G401 (cell line): ENCODE data around the gene CLPX. TPM values are rescaled to one million over a fixed set of nuclear protein-coding genes. Genes with fewer than 3 reads are reported as not detected.
"Not testable (repeated sequence)": the region's sequence is repeated elsewhere in the genome, so short reads cannot be mapped to it uniquely, and the experiment has no call there.

Experiments used
- DNase-seq: peaks from one replicate; pipeline ENCODE4 v3.0.0-alpha.2; 2015; ENCODE audit warnings: low spot score
- in situ Hi-C: cut with HindIII; loops from 2 replicates; pipeline ENCODE4 v1.10.0; 2016; ENCODE audit warnings: low sequenced_read_pairs, mixed read lengths
- total RNA-seq: library from RNA; depleted of rRNA; stranded (reverse); fragments of >200 nt; shearing (Covaris generic); gene quantifications from 2 replicates; pipeline ENCODE4 v1.2.3, GENCODE V29; 2014

CLPX gene
- total RNA-seq, 1 experiment from 2014 or later = 29.8 TPM

- in situ Hi-C loops = no loop called here
- DNase-seq = no peak
Observed at GRCh38 chr15:65208647-65209046, 23.5 kb upstream of the CLPX start.

GRCh38 chr15:65207280-65207840 is 22.2 kb upstream of the CLPX start:
- in situ Hi-C loops = no loop called here
- no peak for DNase-seq

- DNase-seq = no peak
- in situ Hi-C loops = no loop called here
Observed at GRCh38 chr15:65206750-65207149, 21.6 kb upstream of the CLPX start.

GRCh38 chr15:65204931-65205660 is 20.0 kb upstream of the CLPX start:
- in situ Hi-C loops = no loop called here
- no peak for DNase-seq

GRCh38 chr15:65204236-65204930 is 19.2 kb upstream of the CLPX start:
- in situ Hi-C loops = no loop called here
- DNase-seq = no peak

- DNase-seq = no peak
- in situ Hi-C loops = no loop called here
Observed at GRCh38 chr15:65201918-65202317, 16.8 kb upstream of the CLPX start.

- DNase-seq = no peak
- in situ Hi-C loops = no loop called here
Observed at GRCh38 chr15:65198571-65198970, 13.4 kb upstream of the CLPX start.

GRCh38 chr15:65197337-65197645 is 12.1 kb upstream of the CLPX start:
- DNase-seq = no peak
- in situ Hi-C loops = no loop called here

GRCh38 chr15:65196637-65197336 is 11.6 kb upstream of the CLPX start:
- in situ Hi-C loops = no loop called here
- DNase-seq = no peak

GRCh38 chr15:65195548-65195923 is 10.4 kb upstream of the CLPX start:
- in situ Hi-C loops = no loop called here

GRCh38 chr15:65194826-65195547 is 9.8 kb upstream of the CLPX start:
- DNase-seq = no peak

More at GRCh38 chr15:65195548-65195923, 10.4 kb upstream of the CLPX start:
- DNase-seq = no peak

GRCh38 chr15:65192016-65192415 is 6.9 kb upstream of the CLPX start:
- no peak for DNase-seq
- in situ Hi-C loops = no loop called here

More at GRCh38 chr15:65194826-65195547, 9.8 kb upstream of the CLPX start:
- in situ Hi-C loops = no loop called here

- peak; percentile 44 for DNase-seq
- in situ Hi-C loops = no loop called here
Observed at GRCh38 chr15:65189102-65189740, 4.1 kb upstream of the CLPX start.

- in situ Hi-C loops, DNase-seq: not testable (repeated sequence)
Observed at GRCh38 chr15:65188472-65188871, 3.3 kb upstream of the CLPX start.

- in situ Hi-C loops = no loop called here
- peak; percentile 43 for DNase-seq
Observed at GRCh38 chr15:65184305-65184867, 756 bp downstream of the CLPX start.

GRCh38 chr15:65183865-65184159 is 1.3 kb downstream of the CLPX start:
- DNase-seq = peak; percentile 4
- in situ Hi-C loops = no loop called here

GRCh38 chr15:65182538-65182937 is 2.6 kb downstream of the CLPX start:
- in situ Hi-C loops = no loop called here
- DNase-seq = no peak

GRCh38 chr15:65181582-65182353 is 3.4 kb downstream of the CLPX start:
- in situ Hi-C loops, DNase-seq: not testable (repeated sequence)
